OCI-LY1 (cell line): Measurements from ENCODE around the gene KCNJ15.

Source experiments
- H2AFZ ChIP-seq: fragments of 200-600 bp; sonication (generic), shearing (Covaris generic); 2 replicates; pipeline ENCODE4 v1.6.0; 2014; ENCODE audit warnings: antibody characterized with exemption, mild to moderate bottlenecking, low read length
- H3F3A ChIP-seq: fragments of 200-600 bp; sonication (generic), shearing (Covaris generic); 2 replicates; pipeline ENCODE4 v1.6.0; 2014; ENCODE audit warnings: mild to moderate bottlenecking, antibody characterized with exemption, low read length, moderate library complexity; ENCODE audit not compliant: insufficient read depth
- H3K27ac ChIP-seq: fragments of 200-600 bp; sonication (generic); 2 replicates; pipeline ENCODE4 v1.5.1; 2014; ENCODE audit warnings: low read length, mixed run types, mild to moderate bottlenecking, low read depth; ENCODE audit not compliant: poor library complexity, severe bottlenecking
- H3K27me3 ChIP-seq: fragments of 200-600 bp; sonication (generic); 2 replicates; pipeline ENCODE4 v1.6.0; 2014; ENCODE audit warnings: antibody characterized with exemption, mild to moderate bottlenecking, low read length, moderate library complexity; ENCODE audit not compliant: insufficient read depth
- H3K36me3 ChIP-seq: fragments of 200-600 bp; sonication (generic); 2 replicates; pipeline ENCODE4 v1.6.1; 2014; ENCODE audit warnings: mild to moderate bottlenecking, antibody characterized with exemption, low read length, moderate library complexity, mixed read lengths; ENCODE audit not compliant: insufficient read depth
- H3K4me1 ChIP-seq: fragments of 200-600 bp; sonication (generic); 2 replicates; pipeline ENCODE4 v1.5.1; 2014; ENCODE audit warnings: mild to moderate bottlenecking, low read length, moderate library complexity; ENCODE audit not compliant: insufficient read depth, severe bottlenecking
- H3K4me2 ChIP-seq: fragments of 200-600 bp; sonication (generic), shearing (Covaris generic); 2 replicates; pipeline ENCODE4 v1.6.1; 2014; ENCODE audit warnings: low read length
- H3K4me3 ChIP-seq: fragments of 200-600 bp; sonication (generic); 2 replicates; pipeline ENCODE4 v1.5.1; 2014; ENCODE audit warnings: low read length, low read depth, mild to moderate bottlenecking, mixed read lengths; ENCODE audit not compliant: poor library complexity, severe bottlenecking
- H3K79me2 ChIP-seq: fragments of 200-600 bp; shearing (Covaris generic); 2 replicates; pipeline ENCODE4 v1.6.1; 2016; ENCODE audit warnings: mixed run types, low read length, mixed read lengths; ENCODE audit not compliant: insufficient read depth
- H3K9ac ChIP-seq: fragments of 200-600 bp; sonication (generic), shearing (Covaris generic); 2 replicates; pipeline ENCODE4 v1.6.1; 2014; ENCODE audit warnings: mild to moderate bottlenecking, low read length, mixed read lengths
- H3K9me2 ChIP-seq: fragments of 200-600 bp; sonication (generic), shearing (Covaris generic); 2 replicates; pipeline ENCODE4 v1.6.1; 2014; ENCODE audit warnings: low read depth, mild to moderate bottlenecking, low read length, mixed read lengths
- H3K9me3 ChIP-seq: fragments of 200-600 bp; shearing (Covaris generic); 2 replicates; pipeline ENCODE4 v1.6.1; 2014; ENCODE audit warnings: low read length, mixed read lengths
- H4K20me1 ChIP-seq: fragments of 200-600 bp; sonication (generic), shearing (Covaris generic); 2 replicates; pipeline ENCODE4 v1.6.0; 2016; ENCODE audit warnings: mild to moderate bottlenecking, low read length; ENCODE audit not compliant: insufficient read depth
- CTCF ChIP-seq: fragments of 200-600 bp; sonication (generic), shearing (Covaris generic); IDR thresholded peaks from 2 replicates; pipeline ENCODE4 v1.5.1; 2017; ENCODE audit warnings: mild to moderate bottlenecking, antibody characterized with exemption, low read length, moderate library complexity, mixed read lengths
- EZH2 ChIP-seq: fragments of 200-600 bp; sonication (generic), shearing (Covaris generic); IDR thresholded peaks from 2 replicates; pipeline ENCODE4 v1.8.0; 2017; ENCODE audit warnings: borderline replicate concordance, mixed run types, mild to moderate bottlenecking, antibody characterized with exemption, low read length, moderate library complexity, mixed read lengths

KCNJ15 gene

GRCh38 chr21:38243732-38244406, 12.9 kb upstream of the KCNJ15 start:
- Histone ChIP-seq H3K27me3 (no peaks in the 10 kb centered on the region), H3F3A (no peaks in the 10 kb centered on the region), H3K4me3 (no peak overlapping the region), H3K4me2 (no peak overlapping the region), H3K9me2 (no peaks in the 10 kb centered on the region), H4K20me1 (no peaks in the 10 kb centered on the region), H3K9me3 (no peaks in the 10 kb centered on the region), H3K36me3 (no peaks in the 10 kb centered on the region), H3K4me1 (no peaks in the 10 kb centered on the region), H3K79me2 (no peaks in the 10 kb centered on the region), H2AFZ (no peak overlapping the region), H3K9ac (no peak overlapping the region), H3K27ac (no peak overlapping the region)
- no peak for TF ChIP-seq EZH2

GRCh38 chr21:38244407-38244787, 12.4 kb upstream of the KCNJ15 start:
- H3K27ac ChIP-seq = no peak overlapping the region
- no peak overlapping the region for H3K9ac ChIP-seq
- no peaks in the 10 kb centered on the region for H3K36me3 ChIP-seq
- H3F3A ChIP-seq = no peaks in the 10 kb centered on the region
- no peaks in the 10 kb centered on the region for H3K4me1 ChIP-seq
- H3K27me3 ChIP-seq = no peaks in the 10 kb centered on the region
- no peak overlapping the region for H3K4me3 ChIP-seq
- H2AFZ ChIP-seq = no peak overlapping the region
- H3K79me2 ChIP-seq = no peaks in the 10 kb centered on the region
- no peaks in the 10 kb centered on the region for H3K9me2 ChIP-seq
- H3K9me3 ChIP-seq = no peaks in the 10 kb centered on the region
- H4K20me1 ChIP-seq = no peaks in the 10 kb centered on the region
- H3K4me2 ChIP-seq = no peak overlapping the region
- TF ChIP-seq EZH2 (no peak), CTCF (no peak)

- Histone ChIP-seq H3F3A (no peaks in the 10 kb centered on the region), H4K20me1 (no peaks in the 10 kb centered on the region), H3K36me3 (no peaks in the 10 kb centered on the region), H3K4me3 (no peak overlapping the region), H3K4me2 (no peak overlapping the region), H3K9ac (no peak overlapping the region), H3K27ac (no peak overlapping the region), H3K79me2 (no peaks in the 10 kb centered on the region), H3K9me3 (no peaks in the 10 kb centered on the region), H3K27me3 (no peaks in the 10 kb centered on the region), H3K9me2 (no peaks in the 10 kb centered on the region), H2AFZ (no peak overlapping the region), H3K4me1 (no peaks in the 10 kb centered on the region)
- TF ChIP-seq CTCF (no peak), EZH2 (no peak)
These were observed 11.6 kb upstream of the KCNJ15 start for GRCh38 chr21:38244885-38245869.
